NOMO-1 treated with DMSO at 0.1 percent for 48 hours (cell line): ENCODE measurements around the gene ATXN1.

ENCODE experiments used
- DNase-seq: peaks from one replicate; lab custom pipeline; 2025; ENCODE audit not compliant: unreplicated experiment; lab: John Stamatoyannopoulos, UW

Gene ATXN1

DNA sequence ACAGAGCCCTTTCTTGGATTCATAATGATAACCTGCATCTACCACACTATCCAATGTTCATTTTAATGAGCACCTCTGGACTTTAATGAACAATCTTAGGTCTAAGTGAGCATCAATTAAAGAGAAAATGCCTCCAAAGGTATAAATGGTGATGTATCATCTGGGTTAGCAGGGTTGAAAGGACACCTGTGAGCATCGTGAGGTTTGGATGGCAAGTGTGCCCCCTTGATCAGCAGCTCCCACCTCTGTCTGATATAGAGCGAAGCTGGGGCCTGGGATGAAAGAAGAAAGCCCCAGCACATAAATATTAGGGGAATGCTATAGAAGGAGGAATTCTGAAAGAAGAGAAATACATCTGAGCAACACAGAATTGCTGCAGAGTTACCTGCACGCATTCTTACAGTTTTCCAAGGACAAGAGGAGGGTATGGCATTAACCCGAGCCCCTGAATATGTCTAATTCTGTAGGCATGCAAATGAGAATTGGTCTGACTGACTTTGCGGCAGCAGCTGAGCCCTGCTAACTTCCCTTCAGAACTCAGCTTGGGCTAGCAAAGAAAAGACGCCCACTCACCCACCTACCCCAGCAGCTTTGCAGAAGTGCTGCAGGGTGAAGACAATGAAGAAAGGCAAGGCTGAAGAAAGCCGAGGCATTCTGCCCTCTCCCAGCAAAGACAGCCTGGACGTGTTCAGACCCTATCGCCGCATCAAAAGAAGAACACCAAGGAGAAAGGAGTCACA lies 386.6 kb downstream of the ATXN1 start:
- no peak for DNase-seq

- DNase-seq: no peak
Measured at GRCh38 chr6:16374016-16374415, 387.2 kb downstream of the ATXN1 start.

DNA sequence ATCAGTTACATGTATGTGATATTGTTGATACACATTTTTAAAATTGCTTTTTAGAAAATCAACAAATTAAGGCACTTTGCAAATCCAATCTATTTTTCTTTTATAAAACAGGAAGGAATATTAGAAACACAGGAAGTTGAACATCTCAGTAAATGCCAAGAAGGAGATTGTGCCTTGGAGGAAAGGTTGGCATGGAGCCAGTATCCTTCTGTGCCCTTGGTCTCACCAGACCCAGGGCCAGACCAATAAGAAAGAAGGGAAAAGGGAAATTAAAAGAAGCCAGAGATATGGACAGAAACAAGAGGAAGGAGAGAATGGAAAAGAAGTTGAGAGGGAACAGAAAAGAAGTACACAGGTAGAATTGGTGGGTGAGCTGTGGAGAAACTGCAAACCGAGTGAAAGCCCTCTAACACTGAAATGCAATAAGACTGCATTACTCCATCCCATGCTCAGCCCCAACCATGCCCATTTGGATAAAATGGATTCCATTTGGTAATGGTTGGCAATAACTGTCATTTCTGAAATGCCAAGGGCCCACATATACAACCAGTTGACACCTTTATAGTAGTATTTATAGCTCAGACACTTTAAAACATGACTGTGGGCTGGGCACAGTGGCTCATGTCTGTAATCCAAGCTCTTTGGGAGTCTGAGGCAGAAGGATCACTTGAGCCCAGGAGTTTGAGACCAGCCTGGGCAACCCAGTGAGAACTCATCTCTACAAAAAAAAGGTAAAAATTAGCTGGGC lies 389.1 kb downstream of the ATXN1 start:
- DNase-seq: no peak

DNA sequence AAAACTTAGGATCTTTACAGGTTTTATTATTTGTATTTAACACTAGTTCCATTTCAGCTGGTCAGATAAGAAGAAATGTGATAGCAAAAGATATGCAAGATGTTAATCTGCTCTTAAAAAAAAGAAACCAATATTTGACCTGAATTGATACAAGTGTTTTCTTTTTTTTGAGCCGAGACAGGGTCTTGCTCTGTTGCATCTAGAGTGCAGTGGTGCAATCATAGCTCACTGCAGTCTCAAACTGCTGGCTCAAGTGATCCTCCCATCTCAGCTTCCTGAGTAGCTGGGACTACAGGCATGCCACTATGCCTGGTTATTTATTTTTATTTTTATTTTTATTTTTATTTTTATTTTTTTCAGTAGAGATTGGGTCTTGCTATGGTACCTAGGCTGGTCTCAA lies 389.9 kb downstream of the ATXN1 start:
- no peak for DNase-seq

GRCh38 chr6:16370943-16371342 lies 390.3 kb downstream of the ATXN1 start:
- DNase-seq: no peak

DNA sequence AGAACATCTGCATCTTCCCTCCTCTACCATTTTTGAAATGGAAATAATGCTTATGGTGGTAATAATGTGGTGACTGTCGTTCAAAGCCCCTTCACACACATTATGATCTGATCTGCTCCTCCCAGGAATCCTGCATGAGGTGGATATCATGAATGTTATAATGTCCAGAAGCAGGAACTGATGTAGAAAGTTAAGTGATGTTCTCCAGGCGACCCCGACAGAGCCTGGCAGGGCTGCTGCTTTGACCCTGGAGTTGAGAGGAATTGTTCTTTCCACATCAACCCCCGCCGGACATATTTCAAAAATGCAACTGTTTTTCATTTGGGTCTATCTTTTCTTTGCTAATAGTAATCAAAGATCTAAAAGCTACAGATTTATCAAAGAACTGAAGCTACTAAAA lies 391.3 kb downstream of the ATXN1 start:
- DNase-seq: no peak

DNA sequence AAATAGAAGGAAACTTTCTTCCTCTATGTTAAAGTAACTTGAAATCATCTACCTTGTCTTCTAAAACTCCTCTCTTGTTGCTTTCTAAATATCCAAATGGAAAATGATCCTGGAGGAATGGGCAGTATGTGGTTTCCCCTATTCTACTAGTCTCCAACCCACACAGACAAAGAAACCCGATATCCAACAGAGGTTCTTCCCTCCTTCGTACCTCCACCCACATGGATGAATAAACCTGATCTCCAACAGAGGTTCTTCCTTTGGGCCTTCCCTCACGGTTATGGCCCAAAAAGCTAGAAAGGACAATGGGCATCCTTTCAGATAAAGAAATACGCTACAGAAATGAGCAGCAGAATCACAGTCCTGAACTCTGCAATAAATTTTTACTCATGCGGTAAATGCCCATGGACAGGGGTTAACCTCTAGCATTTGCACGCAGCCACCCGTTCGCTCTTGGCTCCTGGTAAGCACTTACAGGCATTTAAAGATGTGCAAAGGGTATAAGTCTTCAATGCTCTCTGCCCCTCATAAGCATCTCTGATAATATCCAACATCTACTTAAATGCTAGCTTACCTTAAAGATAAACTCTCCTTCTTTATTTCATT lies 392.0 kb downstream of the ATXN1 start:
- no peak for DNase-seq

GRCh38 chr6:16367571-16367970 lies 393.7 kb downstream of the ATXN1 start:
- no peak for DNase-seq

- no peak for DNase-seq
Measured at GRCh38 chr6:16363749-16364148, 397.5 kb downstream of the ATXN1 start.

DNA sequence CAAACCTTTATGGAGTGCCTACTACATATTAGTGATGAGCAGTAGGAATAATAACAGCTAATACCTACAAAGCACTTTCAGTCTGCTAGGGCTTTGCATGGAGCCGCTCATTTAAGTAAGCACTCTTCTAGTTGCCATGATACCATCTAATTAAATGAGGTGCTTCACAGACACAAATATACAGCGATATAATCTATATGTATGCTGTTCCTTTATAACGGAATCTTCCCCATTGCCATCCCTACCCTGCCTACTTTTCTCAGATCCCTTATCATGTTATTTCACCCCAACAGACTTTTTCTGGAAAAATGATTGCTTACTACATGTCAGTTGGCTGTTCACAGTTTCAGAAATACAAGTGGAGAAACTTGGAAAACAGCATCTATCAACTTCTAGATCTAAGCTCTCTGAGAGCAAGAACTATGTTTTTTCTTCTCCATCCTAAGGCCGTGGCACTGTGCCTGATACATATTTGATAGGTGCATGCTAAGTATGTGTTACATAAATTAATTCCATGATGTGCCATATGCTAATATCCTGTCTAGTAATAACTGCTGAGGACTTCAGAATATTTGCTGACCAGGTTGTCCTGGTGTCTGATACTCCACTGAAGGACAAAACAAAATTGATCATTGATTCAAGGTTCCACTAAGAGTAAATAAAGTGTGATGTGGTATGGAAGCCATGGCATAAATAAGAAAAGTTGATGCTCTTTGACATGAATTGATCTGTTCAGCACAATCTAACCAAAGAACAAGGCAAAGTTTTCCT lies 398.3 kb downstream of the ATXN1 start:
- DNase-seq: no peak

DNA sequence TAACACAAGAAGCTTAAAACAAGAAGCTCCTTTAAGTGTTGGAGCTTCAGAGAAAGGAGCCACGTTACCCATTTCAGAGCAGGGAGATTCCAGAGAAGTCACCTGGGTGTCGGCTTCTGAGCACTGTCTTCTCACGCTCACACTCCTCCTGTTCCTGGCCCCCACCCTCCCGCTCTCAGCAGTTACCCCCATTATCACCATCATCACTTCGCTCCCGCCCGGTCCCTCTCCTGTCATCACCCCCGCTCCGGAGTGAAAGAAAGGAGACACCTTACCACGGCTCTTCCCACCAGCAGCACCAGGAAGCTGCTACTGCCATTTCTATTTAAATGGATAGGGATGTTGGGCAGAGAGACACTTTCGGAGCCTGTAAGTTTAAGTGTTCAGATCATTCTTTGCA lies 399.0 kb downstream of the ATXN1 start:
- DNase-seq: no peak

GRCh38 chr6:16361861-16362260 lies 399.4 kb downstream of the ATXN1 start:
- no peak for DNase-seq

DNA sequence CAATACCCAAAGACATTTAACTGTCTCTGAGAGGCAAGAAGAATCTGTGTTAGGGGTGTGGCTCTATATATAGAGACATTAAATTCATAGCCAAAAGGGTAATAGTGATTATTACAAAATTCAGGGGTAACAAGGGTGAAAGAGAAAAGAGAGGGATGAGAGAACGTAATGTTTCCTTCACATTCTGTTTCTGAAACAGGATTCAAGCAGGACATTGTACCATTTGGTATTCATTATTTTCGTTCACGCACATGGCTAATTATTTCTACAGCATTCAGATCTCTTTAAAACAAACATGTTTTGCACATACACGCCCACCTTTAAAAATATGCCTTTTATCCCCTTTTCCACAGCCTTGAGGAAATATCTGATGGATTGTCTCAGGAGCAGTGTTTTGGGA lies 400.1 kb downstream of the ATXN1 start:
- no peak for DNase-seq

DNA sequence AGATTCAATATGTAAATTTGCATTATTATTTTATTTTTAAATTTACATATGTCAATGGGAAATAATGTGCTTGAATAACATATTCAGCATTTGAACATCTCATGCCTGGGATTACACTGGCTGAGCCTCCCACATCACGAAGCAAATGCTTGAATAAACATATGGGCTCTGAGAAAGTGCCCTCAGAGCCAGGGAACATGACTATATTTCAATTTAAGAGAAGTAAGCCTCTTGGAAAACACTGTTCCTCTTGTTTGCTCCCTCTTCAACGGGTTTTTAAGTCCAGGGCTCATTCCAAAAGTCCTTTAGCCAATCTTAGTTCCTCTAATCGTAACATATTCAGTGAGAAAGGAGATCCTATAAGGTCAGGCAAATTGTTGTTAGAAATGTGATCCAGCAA lies 400.9 kb downstream of the ATXN1 start:
- no peak for DNase-seq

- DNase-seq: no peak
Measured at GRCh38 chr6:16359563-16359962, 401.7 kb downstream of the ATXN1 start.

DNA sequence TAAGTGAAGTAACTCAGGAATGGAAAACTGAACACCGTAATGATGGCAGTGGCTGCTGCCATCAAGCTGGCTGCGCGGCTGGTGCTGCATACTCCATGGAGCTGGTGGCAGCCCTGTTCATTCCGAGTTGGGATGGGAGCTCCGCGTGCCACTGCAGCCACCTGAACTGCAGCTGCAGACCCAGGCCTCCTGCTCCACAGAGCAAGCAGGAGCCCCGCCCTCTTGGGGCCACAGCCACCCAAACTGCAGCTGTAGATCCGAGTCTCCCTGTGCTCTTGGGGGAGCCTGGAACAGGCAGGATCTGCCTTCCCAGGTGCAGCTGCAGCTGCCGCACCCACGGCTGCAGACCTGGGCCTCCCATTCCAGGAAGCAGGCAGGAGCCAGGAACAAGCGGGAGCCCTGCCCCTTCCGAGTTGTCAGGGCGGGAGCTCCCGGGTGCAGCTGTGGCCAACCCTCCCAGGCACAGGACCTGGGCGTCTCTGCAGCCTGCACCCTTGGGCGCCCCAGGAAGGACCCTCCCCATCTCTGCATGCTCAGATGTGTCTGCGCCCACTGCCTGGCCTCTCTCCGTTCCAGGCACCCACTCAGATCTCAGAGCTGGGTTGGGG lies 402.6 kb downstream of the ATXN1 start:
- no peak for DNase-seq

GRCh38 chr6:16355699-16356446 lies 405.4 kb downstream of the ATXN1 start:
- no peak for DNase-seq

- DNase-seq: no peak
Measured at GRCh38 chr6:16355238-16355637, 406.0 kb downstream of the ATXN1 start.

DNA sequence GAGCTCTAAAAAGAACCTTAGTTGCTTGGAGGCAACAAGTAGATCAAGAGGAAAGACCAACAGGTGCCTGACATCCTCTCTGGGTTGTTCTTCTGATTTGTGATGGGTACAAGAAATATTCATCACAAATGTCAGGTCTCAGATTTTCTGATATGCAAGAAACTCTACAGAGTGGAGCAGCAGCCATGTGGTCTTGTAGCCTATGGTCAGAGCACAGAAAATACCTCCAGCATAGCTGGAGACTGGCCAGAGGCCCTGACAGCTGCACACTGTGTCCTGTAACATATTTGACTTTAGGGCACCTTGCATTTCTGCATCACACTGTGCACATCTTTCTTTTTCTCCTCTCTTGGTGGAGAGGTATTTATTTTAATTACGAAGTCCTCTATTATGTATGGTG lies 406.6 kb downstream of the ATXN1 start:
- DNase-seq: no peak

DNA sequence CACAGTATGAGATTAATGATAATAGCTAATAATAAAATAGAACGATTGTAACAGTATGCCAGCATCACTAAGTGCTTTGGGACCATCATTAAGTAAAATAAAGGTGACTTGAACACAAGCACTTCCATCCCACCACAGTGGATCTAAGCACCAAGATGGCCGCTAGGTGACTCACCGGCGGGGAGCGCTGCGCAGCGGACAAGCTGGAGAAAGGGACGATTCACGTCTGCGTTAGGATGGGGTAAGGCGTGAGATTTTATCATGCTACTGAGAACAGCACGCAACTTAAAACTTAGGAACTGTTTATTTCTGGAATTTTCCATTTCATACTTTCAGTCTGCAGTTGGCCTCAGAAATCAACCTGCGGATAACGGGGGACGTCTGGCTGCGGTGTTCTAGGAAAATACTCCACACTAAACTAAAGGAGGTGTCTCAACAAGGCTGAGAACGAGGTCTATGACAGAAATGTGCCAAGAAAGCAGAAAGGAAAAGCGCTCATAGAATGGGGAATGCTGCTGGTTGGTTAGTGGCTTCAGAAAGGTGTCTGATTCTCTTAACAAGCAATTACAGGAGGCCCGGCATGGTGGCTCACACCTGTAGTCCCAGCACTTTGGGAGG lies 408.3 kb downstream of the ATXN1 start:
- DNase-seq: no peak
